Liver (tissue), 3 donors: ENCODE results near the gene ARHGEF12.

ENCODE experiments used
- EGR1 ChIP-seq, 2 donors: IDR thresholded peaks; 2 replicates each; pipeline ENCODE4 v1.6.1; 2016 to 2018; ENCODE audit warnings: antibody characterized with exemption in 2 of 2, low read depth in 2 of 2
- GABPA ChIP-seq, 2 donors: IDR thresholded peaks in 1 of 2; conservative IDR thresholded peaks in 1 of 2; 2 replicates each; pipeline ENCODE4 v1.6.1; 2016; ENCODE audit warnings: antibody characterized with exemption in 2 of 2, mild to moderate bottlenecking in 1 of 2, moderate library complexity in 1 of 2
- JUND ChIP-seq, 2 donors: IDR thresholded peaks; 2 replicates each; pipeline ENCODE4 v1.6.1; 2016; ENCODE audit warnings: antibody characterized with exemption in 2 of 2
- NR2F2 ChIP-seq: IDR thresholded peaks from 2 replicates; pipeline ENCODE4 v1.6.1; 2016; ENCODE audit warnings: antibody characterized with exemption
- RAD21 ChIP-seq, 2 donors: IDR thresholded peaks; 2 replicates each; pipeline ENCODE4 v1.6.1; 2016; ENCODE audit warnings: antibody characterized with exemption in 2 of 2, mild to moderate bottlenecking in 2 of 2
- RXRA ChIP-seq, 2 donors: IDR thresholded peaks; 2 replicates each; pipeline ENCODE4 v1.6.1; 2017 to 2018; ENCODE audit warnings: antibody characterized with exemption in 2 of 2, mild to moderate bottlenecking in 1 of 2
- TAF1 ChIP-seq: conservative IDR thresholded peaks from 2 replicates; pipeline ENCODE4 v1.6.1; 2016; ENCODE audit warnings: antibody characterized with exemption, mild to moderate bottlenecking
- YY1 ChIP-seq: IDR thresholded peaks from 2 replicates; pipeline ENCODE4 v1.6.1; 2016; ENCODE audit warnings: antibody characterized with exemption, mild to moderate bottlenecking
- TF ChIP-seq, protein P1 (sequence below): fragments of 150-350 bp; IDR thresholded peaks from 2 replicates; pipeline ENCODE4 v1.5.1; 2017; ENCODE audit warnings: improper control_type of control experiment, low read depth, low read length; ENCODE audit not compliant: missing input control
- TF ChIP-seq, protein P2 (sequence below): IDR thresholded peaks from 2 replicates; pipeline ENCODE4 v1.6.1; 2016; ENCODE audit warnings: antibody characterized with exemption
- donor health status: healthy.
- donor health status: healthy.

DNA sequence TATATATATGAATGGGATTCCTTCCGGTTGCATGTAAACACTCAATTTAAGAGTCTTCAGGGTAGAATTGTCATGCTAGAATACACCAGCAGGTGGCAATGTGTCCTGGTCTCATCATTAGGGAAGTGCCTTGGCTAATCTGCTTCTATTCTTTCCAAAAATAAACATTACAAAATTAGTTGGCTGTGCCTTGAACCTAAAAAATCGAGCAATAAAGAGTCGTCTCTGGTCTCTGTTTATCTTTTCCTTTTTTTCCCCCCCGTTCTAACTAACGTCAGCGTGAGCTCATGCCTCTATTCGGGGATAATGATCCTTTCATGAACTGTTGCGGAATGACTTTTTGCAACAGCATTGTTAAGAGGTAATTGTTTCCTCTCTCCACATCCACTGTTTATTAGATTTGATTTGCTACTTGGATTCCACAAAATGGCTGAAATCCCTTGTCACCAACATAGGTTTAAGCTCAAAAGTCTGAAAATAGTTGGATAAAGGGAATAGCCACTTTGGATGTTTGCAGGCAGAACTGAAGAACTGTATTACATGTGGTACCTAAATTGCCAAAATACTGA is 1.2 kb upstream of the ARHGEF12 start:
- TF ChIP-seq, protein P1, sequence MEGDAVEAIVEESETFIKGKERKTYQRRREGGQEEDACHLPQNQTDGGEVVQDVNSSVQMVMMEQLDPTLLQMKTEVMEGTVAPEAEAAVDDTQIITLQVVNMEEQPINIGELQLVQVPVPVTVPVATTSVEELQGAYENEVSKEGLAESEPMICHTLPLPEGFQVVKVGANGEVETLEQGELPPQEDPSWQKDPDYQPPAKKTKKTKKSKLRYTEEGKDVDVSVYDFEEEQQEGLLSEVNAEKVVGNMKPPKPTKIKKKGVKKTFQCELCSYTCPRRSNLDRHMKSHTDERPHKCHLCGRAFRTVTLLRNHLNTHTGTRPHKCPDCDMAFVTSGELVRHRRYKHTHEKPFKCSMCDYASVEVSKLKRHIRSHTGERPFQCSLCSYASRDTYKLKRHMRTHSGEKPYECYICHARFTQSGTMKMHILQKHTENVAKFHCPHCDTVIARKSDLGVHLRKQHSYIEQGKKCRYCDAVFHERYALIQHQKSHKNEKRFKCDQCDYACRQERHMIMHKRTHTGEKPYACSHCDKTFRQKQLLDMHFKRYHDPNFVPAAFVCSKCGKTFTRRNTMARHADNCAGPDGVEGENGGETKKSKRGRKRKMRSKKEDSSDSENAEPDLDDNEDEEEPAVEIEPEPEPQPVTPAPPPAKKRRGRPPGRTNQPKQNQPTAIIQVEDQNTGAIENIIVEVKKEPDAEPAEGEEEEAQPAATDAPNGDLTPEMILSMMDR: peak; percentile 76
- no peak for TF ChIP-seq EGR1 (IDR thresholded peaks at IDR 0.05; ENCODE audit: low read depth in 2 of 2)
- peak; percentile 82 to 85 for TF ChIP-seq RAD21 (IDR thresholded peaks at IDR 0.05)
- TF ChIP-seq NR2F2: no peak
- peak; percentile 74 to 86 for TF ChIP-seq RXRA (IDR thresholded peaks at IDR 0.05)
- TF ChIP-seq TAF1: no peak
- TF ChIP-seq, protein P2, sequence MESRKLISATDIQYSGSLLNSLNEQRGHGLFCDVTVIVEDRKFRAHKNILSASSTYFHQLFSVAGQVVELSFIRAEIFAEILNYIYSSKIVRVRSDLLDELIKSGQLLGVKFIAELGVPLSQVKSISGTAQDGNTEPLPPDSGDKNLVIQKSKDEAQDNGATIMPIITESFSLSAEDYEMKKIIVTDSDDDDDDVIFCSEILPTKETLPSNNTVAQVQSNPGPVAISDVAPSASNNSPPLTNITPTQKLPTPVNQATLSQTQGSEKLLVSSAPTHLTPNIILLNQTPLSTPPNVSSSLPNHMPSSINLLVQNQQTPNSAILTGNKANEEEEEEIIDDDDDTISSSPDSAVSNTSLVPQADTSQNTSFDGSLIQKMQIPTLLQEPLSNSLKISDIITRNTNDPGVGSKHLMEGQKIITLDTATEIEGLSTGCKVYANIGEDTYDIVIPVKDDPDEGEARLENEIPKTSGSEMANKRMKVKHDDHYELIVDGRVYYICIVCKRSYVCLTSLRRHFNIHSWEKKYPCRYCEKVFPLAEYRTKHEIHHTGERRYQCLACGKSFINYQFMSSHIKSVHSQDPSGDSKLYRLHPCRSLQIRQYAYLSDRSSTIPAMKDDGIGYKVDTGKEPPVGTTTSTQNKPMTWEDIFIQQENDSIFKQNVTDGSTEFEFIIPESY: peak; percentile 19
- peak; percentile 93 for TF ChIP-seq YY1
- TF ChIP-seq JUND (IDR thresholded peaks at IDR 0.05): peak; percentile 88 to 90
- TF ChIP-seq GABPA (IDR thresholded peaks at IDR 0.05 in 1 of 2, conservative IDR thresholded peaks at IDR 0.05 in 1 of 2): peak in 1 of 2 donors; percentile 44
